AG04450 (cell line): Measurements from ENCODE around the gene FOXN1. TPM values are rescaled to one million over a fixed set of nuclear protein-coding genes. Genes with fewer than 3 reads are reported as not detected.
"Not testable (repeated sequence)": the region's sequence is repeated elsewhere in the genome, so short reads cannot be mapped to it uniquely, and the experiment has no call there.

ENCODE experiments used
- CTCF ChIA-PET: fragments of 300-600, 350-600 bp; formaldehyde crosslinking; extraction: SDS; loops from one replicate; lab custom pipeline; 2022; ENCODE audit warnings: antibody characterized with exemption, inconsistent platforms; lab: Charles Lee
- POLR2A ChIA-PET: fragments of 350-600 bp; formaldehyde crosslinking; extraction: SDS; loops from one replicate; lab custom pipeline; 2021; ENCODE audit warnings: antibody characterized with exemption, inconsistent platforms; lab: Yijun Ruan, JAX
- DNase-seq: peaks from one replicate; pipeline ENCODE4 v3.0.0-alpha.2; 2011; ENCODE audit warnings: low read depth, low spot score
- H3K27ac ChIP-seq: one replicate; pipeline ENCODE4 v1.5.1; 2012; ENCODE audit warnings: low read depth, low read length, control low read depth
- H3K27me3 ChIP-seq: one replicate; pipeline ENCODE4 v1.6.0; 2012; ENCODE audit warnings: low read length; ENCODE audit not compliant: control insufficient read depth, insufficient read depth
- H3K4me3 ChIP-seq: 2 replicates; pipeline ENCODE4 v1.5.1; 2011; ENCODE audit warnings: mild to moderate bottlenecking, low read depth, low read length, control low read depth
- H3K9me3 ChIP-seq: 2 replicates; pipeline ENCODE4 v1.5.1; 2012; ENCODE audit warnings: low read length; ENCODE audit not compliant: control insufficient read depth, insufficient read depth
- polyA plus RNA-seq: library from polyadenylated mRNA; depleted of rRNA; stranded (reverse); fragments of >200 nt; gene quantifications from 2 replicates; pipeline ENCODE4 v1.2.3, GENCODE V29; 2011
- TF ChIP-seq, protein P1 (sequence below): IDR thresholded peaks from 2 replicates; pipeline ENCODE4 v1.5.1; 2011; ENCODE audit warnings: low read depth, low read length, control low read depth, inconsistent platforms

The FOXN1 gene
- polyA plus RNA-seq, 1 experiment, result not detected

DNA sequence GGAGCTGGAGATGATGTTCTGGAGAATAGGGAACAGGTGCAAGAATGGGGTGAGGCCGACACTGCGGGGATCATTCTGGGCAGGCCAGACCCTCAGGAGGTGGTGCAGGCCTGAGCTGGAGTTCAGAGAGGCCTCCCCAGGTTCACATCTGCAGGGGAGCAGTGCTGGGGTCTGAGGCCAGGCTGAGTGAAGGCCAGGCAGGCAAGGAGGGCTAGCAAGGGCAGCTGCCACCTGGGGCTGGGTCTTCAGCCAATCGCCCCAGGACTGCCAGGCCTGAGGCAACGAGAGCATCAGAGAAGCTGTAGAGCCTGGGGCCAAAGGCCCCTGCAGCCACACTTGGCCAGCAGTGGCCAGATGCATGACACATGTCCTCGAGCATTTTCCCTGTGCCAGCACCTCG lies 14.5 kb downstream of the FOXN1 start:
- CTCF ChIA-PET, result interaction anchor here (0.9 kb wide), 1 partner anchor 103 kb away, joined by 3 read pairs; no protein-coding TSS in a partner anchor

GRCh38 chr17:28521311-28522085 lies 15.3 kb downstream of the FOXN1 start:
- CTCF ChIA-PET, result interaction anchor here (0.9 kb wide), 1 partner anchor 104 kb away, joined by 3 read pairs; no protein-coding TSS in a partner anchor

More for the DNA sequence above, 14.5 kb downstream of the FOXN1 start:
- H3K27me3 ChIP-seq, result peaks cover 23% of the 10 kb centered on the region
- TF ChIP-seq, protein P1, sequence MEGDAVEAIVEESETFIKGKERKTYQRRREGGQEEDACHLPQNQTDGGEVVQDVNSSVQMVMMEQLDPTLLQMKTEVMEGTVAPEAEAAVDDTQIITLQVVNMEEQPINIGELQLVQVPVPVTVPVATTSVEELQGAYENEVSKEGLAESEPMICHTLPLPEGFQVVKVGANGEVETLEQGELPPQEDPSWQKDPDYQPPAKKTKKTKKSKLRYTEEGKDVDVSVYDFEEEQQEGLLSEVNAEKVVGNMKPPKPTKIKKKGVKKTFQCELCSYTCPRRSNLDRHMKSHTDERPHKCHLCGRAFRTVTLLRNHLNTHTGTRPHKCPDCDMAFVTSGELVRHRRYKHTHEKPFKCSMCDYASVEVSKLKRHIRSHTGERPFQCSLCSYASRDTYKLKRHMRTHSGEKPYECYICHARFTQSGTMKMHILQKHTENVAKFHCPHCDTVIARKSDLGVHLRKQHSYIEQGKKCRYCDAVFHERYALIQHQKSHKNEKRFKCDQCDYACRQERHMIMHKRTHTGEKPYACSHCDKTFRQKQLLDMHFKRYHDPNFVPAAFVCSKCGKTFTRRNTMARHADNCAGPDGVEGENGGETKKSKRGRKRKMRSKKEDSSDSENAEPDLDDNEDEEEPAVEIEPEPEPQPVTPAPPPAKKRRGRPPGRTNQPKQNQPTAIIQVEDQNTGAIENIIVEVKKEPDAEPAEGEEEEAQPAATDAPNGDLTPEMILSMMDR, result no peak
- no peak for DNase-seq
- POLR2A ChIA-PET, result no interaction called here
- H3K9me3 ChIP-seq, result no peaks in the 10 kb centered on the region; the same call in 1 of the 2 replicates
- no peak overlapping the region for H3K27ac ChIP-seq
- no peak overlapping the region for H3K4me3 ChIP-seq

GRCh38 chr17:28522281-28522680 lies 16.1 kb downstream of the FOXN1 start:
- DNase-seq, H3K9me3 ChIP-seq, H3K4me3 ChIP-seq, H3K27ac ChIP-seq, POLR2A ChIA-PET, CTCF ChIA-PET: not testable (repeated sequence)
- H3K27me3 ChIP-seq, result peaks cover 23% of the 10 kb centered on the region

More at GRCh38 chr17:28521311-28522085, 15.3 kb downstream of the FOXN1 start:
- POLR2A ChIA-PET, result no interaction called here
- TF ChIP-seq, protein P1, result no peak
- H3K9me3 ChIP-seq, result no peaks in the 10 kb centered on the region; the same call in 1 of the 2 replicates
- peaks cover 23% of the 10 kb centered on the region for H3K27me3 ChIP-seq
- no peak for DNase-seq
- H3K27ac ChIP-seq, result no peak overlapping the region
- H3K4me3 ChIP-seq, result no peak overlapping the region

- ChIA-PET CTCF (no interaction called here), POLR2A (no interaction called here)
- no peak for DNase-seq
- TF ChIP-seq, protein P1, result no peak
- no peaks in the 10 kb centered on the region; the same call in 1 of the 2 replicates for H3K9me3 ChIP-seq
- H3K27ac ChIP-seq, result no peak overlapping the region
- no peak overlapping the region for H3K4me3 ChIP-seq
- H3K27me3 ChIP-seq, result peaks cover 22% of the 10 kb centered on the region
These were observed 17.0 kb downstream of the FOXN1 start for GRCh38 chr17:28523186-28523585.

- ChIA-PET POLR2A (no interaction called here), CTCF (no interaction called here)
- Histone ChIP-seq H3K27ac (no peak overlapping the region), H3K4me3 (no peak overlapping the region), H3K9me3 (no peaks in the 10 kb centered on the region; the same call in 1 of the 2 replicates), H3K27me3 (peaks cover 19% of the 10 kb centered on the region)
- DNase-seq, result no peak
- TF ChIP-seq, protein P1, result no peak
These were observed 17.7 kb downstream of the FOXN1 start for GRCh38 chr17:28523876-28524275.
